ENCODE data around the gene HIVEP3.

Gene HIVEP3

DNA sequence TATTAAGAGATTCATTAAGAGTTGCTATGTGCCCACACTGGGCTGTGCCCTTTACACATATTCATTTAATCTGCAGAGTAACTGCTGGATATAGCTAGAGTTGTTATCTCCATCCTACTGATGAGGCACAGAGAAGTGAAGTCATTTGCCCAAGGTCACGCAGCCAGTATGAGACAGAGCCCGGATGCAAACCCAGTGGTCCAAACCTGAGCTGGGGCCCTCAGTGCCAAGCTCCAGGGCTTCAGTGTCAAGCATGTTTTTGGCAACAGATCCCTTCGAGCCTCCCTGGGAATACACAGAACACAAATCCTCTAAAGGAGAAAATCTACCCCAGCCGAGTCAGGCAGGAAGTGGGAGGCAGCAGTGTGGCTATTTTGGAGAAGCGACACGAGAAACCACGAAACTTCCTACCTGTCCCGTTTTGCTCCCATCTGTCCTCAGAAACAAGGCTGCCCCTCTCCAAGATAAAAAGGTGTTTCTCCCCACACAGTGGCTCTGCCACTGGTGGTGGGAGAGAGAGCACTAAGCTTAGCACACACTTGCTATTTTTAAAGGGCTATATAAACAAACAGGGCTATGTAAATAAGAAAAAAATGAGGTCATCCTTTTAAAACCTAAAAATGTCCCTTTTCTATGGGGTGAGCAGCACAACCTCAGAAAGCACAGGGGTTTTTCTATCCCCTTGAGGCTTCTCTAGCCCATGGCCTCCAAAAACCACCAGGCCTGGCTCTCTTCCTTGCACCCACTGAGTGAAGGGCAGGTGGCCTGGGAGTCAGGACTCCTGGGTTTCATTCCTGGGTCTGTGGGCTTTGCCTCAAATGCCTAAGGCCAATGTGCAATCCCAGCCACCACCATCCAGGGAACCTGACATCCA lies 295.6 kb downstream of the HIVEP3 start:
- no peak for DNase-seq

GRCh38 chr1:41622402-41622801 lies 296.3 kb downstream of the HIVEP3 start:
- DNase-seq = no peak

- DNase-seq = no peak
Observed at GRCh38 chr1:41621791-41622190, 296.9 kb downstream of the HIVEP3 start.

DNA sequence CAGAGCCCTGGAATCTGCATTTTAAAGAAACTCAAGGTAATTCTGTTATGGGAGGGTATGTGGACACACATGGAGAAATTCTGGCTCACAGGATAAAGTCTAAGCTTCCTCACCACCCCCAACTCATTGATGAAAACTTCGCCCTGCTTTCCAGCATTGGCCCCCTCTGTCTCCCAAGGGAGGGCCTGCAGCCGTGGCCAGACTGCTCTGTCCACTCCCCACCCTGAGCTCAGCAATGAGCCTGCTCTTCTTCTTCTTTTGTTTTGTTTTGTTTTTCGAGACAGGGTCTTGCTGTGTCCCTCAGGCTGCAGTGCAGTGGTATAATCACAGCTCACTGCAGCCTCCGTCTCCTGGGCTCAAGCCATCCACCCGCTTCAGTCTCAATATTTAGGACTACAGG lies 297.5 kb downstream of the HIVEP3 start:
- no peak for DNase-seq

DNA sequence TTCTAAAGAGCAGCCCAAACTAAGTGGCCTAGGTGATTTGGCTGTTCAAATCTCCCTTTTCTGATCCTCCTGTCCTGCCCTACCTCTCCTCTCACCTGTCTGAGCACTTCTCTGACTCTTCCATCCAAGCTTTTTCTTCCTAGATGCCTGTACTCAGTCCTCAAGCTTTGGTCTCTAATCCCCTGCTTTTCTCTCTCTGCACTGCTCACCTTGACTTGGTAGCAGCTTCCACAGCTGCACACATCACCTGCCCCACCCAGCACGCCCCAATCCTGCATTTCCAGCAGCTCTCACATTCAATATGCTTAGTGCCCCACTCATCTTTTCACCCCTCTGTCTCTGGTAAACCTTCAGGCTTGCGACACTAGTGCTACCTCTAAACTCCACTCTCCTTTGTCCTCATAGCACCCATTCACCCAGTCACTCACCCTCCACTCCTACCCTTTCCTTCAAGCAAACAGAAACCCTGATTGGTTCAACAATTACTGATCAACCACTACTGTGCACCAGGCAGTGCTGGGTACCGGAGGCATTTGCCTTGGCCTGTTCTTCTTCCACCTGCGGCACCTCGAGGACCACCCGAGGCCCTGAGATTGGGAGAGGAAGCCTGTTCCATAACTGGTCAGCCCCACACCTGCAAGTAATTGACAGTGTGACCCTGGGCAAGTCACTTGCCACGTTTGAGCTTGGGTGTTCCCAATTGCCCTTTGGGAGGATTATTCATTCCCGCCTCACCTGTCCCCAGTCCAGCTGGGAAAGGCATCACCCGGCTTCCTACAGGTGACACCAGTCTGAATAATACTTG lies 298.2 kb downstream of the HIVEP3 start:
- DNase-seq = no peak

DNA sequence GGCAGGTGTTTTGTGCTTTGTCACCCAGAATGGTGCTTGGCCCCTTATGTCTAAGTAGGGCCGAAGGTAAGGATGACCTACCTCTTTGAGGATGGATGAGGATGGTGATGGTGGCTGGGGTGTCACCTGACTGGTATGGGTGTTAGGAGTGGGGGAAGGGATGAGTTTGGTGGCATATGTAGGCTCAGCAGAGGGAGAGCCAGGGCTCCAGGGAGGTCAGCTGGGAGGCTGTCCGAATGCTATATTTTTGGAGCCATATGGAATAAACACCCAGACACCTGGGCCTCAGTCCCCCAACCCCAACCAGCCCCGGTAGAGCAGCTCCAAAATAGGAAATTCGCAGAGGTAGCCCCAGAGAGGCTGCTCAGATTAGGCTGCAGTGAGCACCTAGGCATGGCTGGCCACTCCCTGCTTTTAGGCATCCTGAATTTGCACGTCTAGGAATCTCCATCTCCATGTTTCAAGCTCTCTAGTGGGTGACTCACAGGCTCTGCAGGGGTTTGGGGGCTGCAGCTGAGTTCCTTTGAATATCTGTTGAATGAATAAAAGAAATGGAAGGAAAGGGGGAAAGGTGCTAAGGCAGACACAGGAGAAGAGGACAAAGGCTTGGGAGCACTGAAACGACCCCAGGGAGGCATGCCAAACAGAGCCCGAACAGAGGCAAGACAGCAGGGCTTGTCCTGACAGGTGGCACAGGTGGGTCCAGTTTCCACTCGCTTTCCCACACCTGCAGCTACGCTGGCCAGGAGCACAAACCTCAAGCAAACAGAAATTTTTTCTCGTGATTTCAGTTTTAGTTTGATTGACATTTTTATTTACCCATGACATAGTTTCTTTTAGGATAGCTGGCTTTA lies 299.0 kb downstream of the HIVEP3 start:
- no peak for DNase-seq

- no peak for DNase-seq
Observed at GRCh38 chr1:41618871-41619270, 299.9 kb downstream of the HIVEP3 start.

DNA sequence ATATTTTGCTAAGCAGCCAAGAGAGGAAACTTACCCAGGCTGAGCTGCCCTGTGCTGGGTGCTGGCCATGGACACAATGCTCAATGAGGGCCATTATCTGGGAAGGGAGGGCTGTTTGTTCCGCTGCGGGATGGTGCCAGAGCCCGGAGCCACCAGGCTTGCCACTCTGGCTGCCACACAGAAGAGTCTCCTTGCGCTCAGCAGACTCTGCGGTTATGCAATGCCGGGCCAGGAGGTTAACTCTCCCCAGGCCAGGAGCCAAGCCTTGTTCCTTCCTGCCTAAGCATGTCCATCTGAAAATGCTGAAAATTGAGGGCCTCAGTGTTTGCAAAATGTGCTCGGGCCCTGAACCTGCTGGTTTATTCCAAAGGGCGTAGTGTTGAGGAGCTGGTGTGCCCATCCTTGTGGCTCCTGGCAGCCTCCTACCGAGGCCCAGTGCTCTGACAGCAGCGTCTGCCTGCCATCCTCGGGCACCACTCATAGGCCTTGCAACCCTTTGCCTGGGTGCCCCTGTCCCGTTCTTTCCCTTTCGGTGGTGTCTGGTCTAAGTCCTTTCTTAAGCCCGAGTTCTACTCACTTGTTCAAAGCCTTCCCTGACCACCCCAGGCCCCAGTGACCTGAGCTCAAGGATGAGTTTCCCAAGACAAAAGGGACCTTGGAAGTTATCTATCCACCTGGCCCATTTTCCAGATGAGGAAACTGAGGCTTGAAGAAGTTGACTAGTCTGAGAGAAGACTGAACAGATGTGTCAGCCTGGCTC lies 300.5 kb downstream of the HIVEP3 start:
- no peak for DNase-seq

GRCh38 chr1:41617336-41617735 lies 301.4 kb downstream of the HIVEP3 start:
- DNase-seq = no peak

- DNase-seq = no peak
Observed at GRCh38 chr1:41616563-41616962, 302.2 kb downstream of the HIVEP3 start.

- DNase-seq = no peak
Observed at GRCh38 chr1:41615981-41616380, 302.7 kb downstream of the HIVEP3 start.

GRCh38 chr1:41615316-41615715 lies 303.4 kb downstream of the HIVEP3 start:
- no peak for DNase-seq

- DNase-seq = no peak
Observed at GRCh38 chr1:41614818-41615217, 303.9 kb downstream of the HIVEP3 start.

DNA sequence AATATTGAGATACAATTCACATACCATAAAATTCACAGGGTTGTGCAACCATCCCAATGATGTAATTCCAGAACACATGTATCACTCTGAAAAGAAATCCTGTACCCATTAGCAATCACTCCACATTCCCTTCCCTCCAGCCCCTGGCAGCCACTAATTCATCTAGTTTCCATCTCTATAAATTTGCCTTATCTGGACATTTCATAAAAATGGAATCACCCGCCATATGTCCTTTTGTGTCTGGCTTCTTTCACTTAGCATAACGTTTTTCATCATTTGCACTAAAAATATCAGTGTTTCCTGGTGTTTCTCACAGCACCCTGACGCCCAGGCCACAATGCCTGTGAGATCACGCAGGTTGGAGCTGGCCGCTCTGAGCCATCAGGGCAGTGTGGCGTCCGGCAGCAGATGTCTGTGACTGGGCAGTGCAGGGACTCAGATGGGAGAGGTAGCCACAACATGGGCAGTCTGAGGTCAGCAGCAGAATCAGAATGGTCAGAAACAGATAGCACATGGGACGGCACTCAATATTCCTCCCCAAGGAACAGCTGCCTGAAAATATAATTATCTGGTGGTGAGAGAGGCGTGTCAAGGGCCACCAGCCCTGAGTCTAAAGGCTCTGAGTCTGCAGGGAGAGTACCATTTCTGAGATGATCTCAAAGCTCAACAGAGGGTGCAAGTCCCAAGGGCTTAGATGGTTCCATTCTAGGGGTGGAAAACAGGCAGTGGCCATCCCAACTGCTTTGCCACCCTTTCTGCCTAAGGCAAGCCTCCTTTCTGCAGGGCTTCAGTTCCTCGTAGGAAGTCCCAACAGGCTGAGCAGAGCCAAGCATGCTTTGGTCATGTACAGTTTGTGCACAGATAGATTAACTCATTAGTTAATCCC lies 304.8 kb downstream of the HIVEP3 start:
- no peak for DNase-seq

GRCh38 chr1:41612953-41613352 lies 305.8 kb downstream of the HIVEP3 start:
- DNase-seq = no peak

- DNase-seq = no peak
Observed at GRCh38 chr1:41611932-41612450, 306.7 kb downstream of the HIVEP3 start.

GRCh38 chr1:41611068-41611931 lies 307.4 kb downstream of the HIVEP3 start:
- no peak for DNase-seq

DNA sequence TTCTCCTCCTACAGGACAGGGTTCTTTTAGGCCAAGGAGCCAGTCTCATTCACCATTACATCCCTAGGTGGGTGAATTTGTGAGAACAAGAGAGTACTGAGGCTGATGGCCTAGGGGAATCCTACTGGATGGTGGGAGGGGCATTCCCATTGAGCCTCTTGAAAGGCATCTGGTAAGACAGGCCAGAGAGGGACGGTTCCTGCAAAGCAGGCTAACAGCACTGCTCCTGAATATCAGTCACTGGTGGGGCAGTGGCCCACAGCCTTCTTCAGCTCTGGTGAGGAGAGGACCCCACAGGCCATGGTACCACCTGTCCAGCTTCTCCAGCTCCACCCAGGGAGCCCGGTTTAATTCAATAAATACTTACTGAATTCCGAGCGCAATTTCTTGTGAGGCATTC lies 308.4 kb downstream of the HIVEP3 start:
- DNase-seq = no peak

- no peak for DNase-seq
Observed at GRCh38 chr1:41609166-41609883, 309.4 kb downstream of the HIVEP3 start.

All from CD4-positive, alpha-beta T cell treated with Interferon gamma for 1 hour (primary cell).